ENCODE results near the gene LRRC1.

DNA sequence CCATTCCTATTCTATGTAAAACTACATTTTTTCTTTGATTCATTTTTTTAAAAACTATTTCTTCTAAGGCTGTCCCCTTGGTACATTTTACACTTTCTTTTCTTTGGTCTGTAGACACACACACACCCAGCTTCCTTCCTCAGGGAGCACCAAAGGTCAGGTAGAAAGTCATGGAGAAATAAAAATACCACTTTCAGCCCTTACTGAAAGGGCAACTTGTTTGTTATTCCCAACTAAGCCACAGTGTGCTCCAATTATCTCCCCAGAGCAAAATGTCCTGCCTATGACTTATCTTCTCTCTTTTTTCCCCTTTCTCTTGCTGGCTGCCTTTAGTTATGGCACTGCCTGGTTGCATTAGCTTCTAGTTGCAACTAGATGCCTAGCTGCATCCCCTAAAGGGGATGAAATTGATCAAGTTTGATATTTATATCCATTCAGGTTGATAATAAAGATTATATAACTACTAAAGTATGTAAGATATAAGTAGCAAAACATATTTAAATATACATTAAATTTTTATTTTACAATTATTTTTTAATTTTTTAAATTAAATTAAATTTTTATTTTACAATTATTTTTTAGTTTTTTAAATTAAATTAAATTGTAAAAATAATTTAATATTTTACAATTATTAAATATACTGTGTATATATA lies 21.6 kb upstream of the LRRC1 start:
- no peak for TF ChIP-seq GATA3 (IDR thresholded peaks at IDR 0.05; ENCODE audit: low read depth, low read length)
- no peak for TF ChIP-seq GATA2 (IDR thresholded peaks at IDR 0.05; ENCODE audit: low read depth, low read length)
